HEK293T (cell line): ENCODE results near the gene CMTM7.

ENCODE experiments used
- CTCF ChIA-PET: fragments of 350-600 bp; formaldehyde crosslinking; extraction: SDS; loops from one replicate; lab custom pipeline; 2021; ENCODE audit warnings: antibody characterized with exemption, inconsistent platforms; lab: Yijun Ruan, JAX
- POLR2A ChIA-PET: fragments of 350-600 bp; formaldehyde crosslinking; extraction: SDS; loops from one replicate; lab custom pipeline; 2020; ENCODE audit warnings: antibody characterized with exemption, inconsistent platforms; lab: Yijun Ruan, JAX
- DNase-seq: peaks from one replicate; pipeline ENCODE4 v3.0.0; 2012; ENCODE audit warnings: mixed read lengths; ENCODE audit errors: extremely low spot score
- ARNT ChIP-seq: fragments of 450-650 bp; IDR thresholded peaks from 2 replicates; pipeline ENCODE4 v1.6.1; 2017; ENCODE audit warnings: mild to moderate bottlenecking
- BHLHE40 ChIP-seq: fragments of 450-650 bp; IDR thresholded peaks from 2 replicates; pipeline ENCODE4 v1.6.1; 2016; ENCODE audit warnings: mild to moderate bottlenecking, moderate library complexity, borderline replicate concordance
- CTBP1 ChIP-seq: fragments of 450-650 bp; IDR thresholded peaks from 2 replicates; pipeline ENCODE4 v1.6.1; 2016; ENCODE audit warnings: borderline replicate concordance
- ELF4 ChIP-seq: fragments of 450-650 bp; IDR thresholded peaks from 2 replicates; pipeline ENCODE4 v1.6.1; 2017; ENCODE audit warnings: antibody characterized with exemption
- FOXA1 ChIP-seq: fragments of 450-650 bp; IDR thresholded peaks from 2 replicates; pipeline ENCODE4 v1.6.1; 2016; ENCODE audit warnings: mild to moderate bottlenecking
- FOXK2 ChIP-seq: fragments of 450-650 bp; IDR thresholded peaks from 2 replicates; pipeline ENCODE4 v1.6.1; 2016; ENCODE audit warnings: mild to moderate bottlenecking
- FOXM1 ChIP-seq: fragments of 450-650 bp; IDR thresholded peaks from 2 replicates; pipeline ENCODE4 v1.6.1; 2017; ENCODE audit warnings: mild to moderate bottlenecking, borderline replicate concordance
- HDGF ChIP-seq: fragments of 450-650 bp; IDR thresholded peaks from 2 replicates; pipeline ENCODE4 v1.6.1; 2017; ENCODE audit warnings: antibody characterized with exemption, borderline replicate concordance
- L3MBTL2 ChIP-seq: fragments of 450-650 bp; conservative IDR thresholded peaks from 2 replicates; pipeline ENCODE4 v1.6.1; 2016; ENCODE audit warnings: mild to moderate bottlenecking
- LEF1 ChIP-seq: fragments of 450-650 bp; IDR thresholded peaks from 2 replicates; pipeline ENCODE4 v1.6.1; 2017; ENCODE audit warnings: mild to moderate bottlenecking, borderline replicate concordance
- NFRKB ChIP-seq: fragments of 450-650 bp; IDR thresholded peaks from 2 replicates; pipeline ENCODE4 v1.6.1; 2016; ENCODE audit warnings: mild to moderate bottlenecking, moderate library complexity
- PKNOX1 ChIP-seq: fragments of 450-650 bp; IDR thresholded peaks from 2 replicates; pipeline ENCODE4 v1.6.1; 2016
- SP1 ChIP-seq: fragments of 450-650 bp; IDR thresholded peaks from 2 replicates; pipeline ENCODE4 v1.6.1; 2017
- SUZ12 ChIP-seq: fragments of 450-650 bp; IDR thresholded peaks from 2 replicates; pipeline ENCODE4 v1.6.1; 2016; ENCODE audit warnings: mild to moderate bottlenecking
- TARDBP ChIP-seq: fragments of 450-650 bp; IDR thresholded peaks from 2 replicates; pipeline ENCODE4 v1.6.1; 2016
- ZNF384 ChIP-seq: fragments of 450-650 bp; IDR thresholded peaks from 2 replicates; pipeline ENCODE4 v1.6.1; 2016

The CMTM7 gene

GRCh38 chr3:32424581-32425250 is 33.1 kb downstream of the CMTM7 start:
- POLR2A ChIA-PET = no interaction called here
- TF ChIP-seq HDGF (no peak), CTBP1 (no peak), PKNOX1 (no peak), ZNF384 (no peak), ELF4 (no peak), L3MBTL2 (no peak), FOXM1 (no peak), LEF1 (no peak), ARNT (no peak), FOXA1 (no peak), SUZ12 (no peak), FOXK2 (no peak), TARDBP (no peak), BHLHE40 (no peak), NFRKB (no peak), SP1 (no peak)
- CTCF ChIA-PET = interaction anchor here (0.6 to 0.7 kb wide), 2 partner anchors 15 to 120 kb away, joined by 4 read pairs; no protein-coding TSS in a partner anchor
- no peak for DNase-seq

DNA sequence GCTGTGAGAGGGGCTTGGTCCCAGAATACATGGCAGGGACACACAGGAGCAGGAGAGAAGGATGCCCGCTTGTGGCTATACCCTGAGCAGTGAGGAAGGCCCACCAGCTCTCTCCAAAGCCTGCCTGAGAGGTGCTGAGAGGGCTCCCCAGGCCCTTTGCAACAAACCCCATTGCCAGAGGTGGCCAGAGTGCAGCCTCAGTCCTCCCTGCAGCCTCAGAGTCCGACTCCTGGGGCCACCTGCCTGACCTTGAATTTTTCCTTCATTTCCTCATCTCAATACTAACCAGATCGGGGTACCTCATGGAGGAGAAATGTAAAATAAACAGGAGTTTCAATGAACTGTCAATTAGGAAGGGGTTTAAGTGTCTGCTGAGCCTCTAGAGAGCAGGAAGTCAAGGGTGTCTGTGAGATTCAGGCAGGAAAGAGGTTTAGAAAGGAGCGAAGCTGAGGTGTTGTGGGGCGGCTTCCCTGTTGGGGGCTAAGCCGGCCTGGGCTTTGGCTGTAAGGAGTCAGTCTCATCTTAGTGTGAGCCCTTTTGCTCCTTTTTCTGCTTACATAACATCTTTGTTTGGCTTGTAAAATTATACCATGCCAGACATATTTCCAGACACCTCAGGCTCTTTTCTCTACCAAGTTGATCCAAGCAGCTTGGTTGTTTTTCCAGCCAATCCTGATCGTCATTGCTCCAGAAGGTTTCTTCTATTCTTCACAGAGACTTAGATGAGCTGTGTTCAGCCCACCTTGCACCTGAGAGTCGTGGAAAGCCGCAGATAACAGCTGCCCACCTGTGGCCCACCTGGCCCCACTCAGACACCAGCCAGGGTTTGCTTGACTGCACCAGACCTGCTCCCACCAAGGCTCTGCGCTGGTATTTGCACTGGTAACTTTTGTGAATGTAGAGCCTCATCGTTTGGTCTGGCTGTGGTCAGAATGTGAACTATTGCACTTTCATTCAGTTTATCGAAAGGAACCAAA is 36.7 kb downstream of the CMTM7 start:
- TF ChIP-seq FOXA1 = no peak
- no peak for DNase-seq
- ChIA-PET CTCF (no interaction called here), POLR2A (no interaction called here)

DNA sequence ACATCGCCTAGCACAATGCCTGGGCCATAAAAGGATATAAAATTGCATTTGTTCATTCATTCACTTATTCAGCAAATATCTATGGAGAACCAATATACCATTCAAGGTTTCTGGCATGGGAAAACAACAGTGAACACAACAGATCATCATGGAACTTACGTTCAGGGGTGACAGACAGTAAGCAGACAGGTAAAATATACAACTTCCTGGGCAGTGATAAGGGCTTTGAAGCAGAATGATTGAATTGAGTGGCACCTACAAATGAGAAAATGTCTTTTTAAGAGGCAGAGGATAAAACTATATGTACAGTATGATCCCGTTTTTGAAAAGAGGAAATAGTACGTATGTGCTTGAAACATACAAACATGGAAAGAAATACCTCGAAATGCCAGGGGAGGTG is 39.2 kb downstream of the CMTM7 start:
- CTCF ChIA-PET = no interaction called here

DNA sequence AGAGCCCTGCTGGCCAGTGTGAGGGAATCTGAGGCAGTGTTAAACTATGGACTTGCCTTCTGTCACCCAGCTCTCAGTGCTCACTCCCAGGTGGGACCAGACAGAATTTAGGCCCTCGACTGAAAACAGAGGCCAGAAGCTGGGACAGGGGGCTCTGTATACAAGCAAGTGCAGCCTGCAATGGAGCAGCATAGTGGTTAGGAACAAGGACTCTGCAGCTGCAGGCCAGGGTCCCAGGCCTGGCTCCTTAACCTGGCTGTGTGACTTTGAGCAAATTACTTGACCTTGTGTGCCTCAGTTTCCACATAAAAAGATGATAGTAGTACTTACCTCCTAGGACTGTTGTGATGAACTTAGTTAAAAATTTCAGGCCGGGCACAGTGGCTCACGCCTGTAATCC is 39.8 kb downstream of the CMTM7 start:
- no peak for TF ChIP-seq ELF4
- no peak for TF ChIP-seq FOXK2
- TF ChIP-seq FOXM1 = no peak
- TF ChIP-seq SP1 = no peak
- no peak for TF ChIP-seq BHLHE40
- TF ChIP-seq L3MBTL2 = no peak
- TF ChIP-seq ARNT = no peak
- TF ChIP-seq HDGF = no peak
- no peak for TF ChIP-seq SUZ12
- no peak for TF ChIP-seq LEF1
- ChIA-PET CTCF (no interaction called here), POLR2A (no interaction called here)
- DNase-seq = no peak

More for the DNA sequence above, 39.2 kb downstream of the CMTM7 start:
- TF ChIP-seq NFRKB (no peak), FOXA1 (no peak), HDGF (no peak)
- DNase-seq = no peak
- POLR2A ChIA-PET = no interaction called here

GRCh38 chr3:32432045-32432710 is 40.5 kb downstream of the CMTM7 start:
- ChIA-PET CTCF (interaction anchor here (1.5 kb wide), 1 partner anchor 36 kb away, joined by 3 read pairs; no protein-coding TSS in a partner anchor), POLR2A (no interaction called here)
- DNase-seq = no peak
- TF ChIP-seq ARNT = no peak
- no peak for TF ChIP-seq FOXA1
- no peak for TF ChIP-seq FOXM1
- no peak for TF ChIP-seq BHLHE40
- no peak for TF ChIP-seq PKNOX1
- no peak for TF ChIP-seq ELF4
- TF ChIP-seq TARDBP = no peak
- TF ChIP-seq HDGF = no peak
- TF ChIP-seq NFRKB = no peak
- TF ChIP-seq L3MBTL2 = no peak
- TF ChIP-seq LEF1 = no peak

DNA sequence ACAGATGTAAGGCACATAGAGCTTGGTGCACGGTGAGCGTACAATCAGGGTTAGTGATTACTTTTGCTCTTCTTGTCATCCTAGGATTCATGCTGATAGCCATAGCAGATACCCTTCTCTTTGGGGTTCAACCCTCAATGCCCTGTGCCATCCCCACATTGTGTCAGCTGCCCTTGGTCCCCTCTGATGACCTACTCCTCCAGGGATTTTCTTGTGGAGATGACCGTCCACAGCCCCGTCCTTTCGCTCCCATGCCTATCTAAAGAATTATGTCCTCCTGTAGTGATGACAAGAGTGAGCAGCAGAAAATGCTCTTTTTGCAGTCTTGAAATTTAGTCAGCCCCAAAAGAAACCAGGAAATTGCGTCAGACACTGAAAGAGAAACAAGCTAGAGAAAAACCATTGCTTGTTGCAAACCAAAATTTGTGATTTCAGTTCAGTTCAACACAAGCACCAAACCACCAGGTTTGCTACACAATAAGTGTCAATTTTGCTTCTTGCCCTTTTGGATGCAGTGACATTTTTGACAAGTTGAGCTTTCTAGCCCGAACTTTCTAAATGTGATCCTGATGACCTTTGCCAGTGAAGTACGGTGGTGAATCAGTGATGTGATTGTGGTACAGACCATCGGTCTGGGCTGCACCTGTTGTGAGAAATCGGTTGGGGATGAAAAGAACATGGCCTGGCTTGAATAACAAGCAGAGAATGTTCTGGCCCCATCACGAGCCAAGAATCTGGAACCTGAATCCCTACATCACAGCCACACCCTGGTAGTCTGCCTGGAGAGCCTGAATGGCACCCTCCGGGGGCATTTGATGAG is 41.3 kb downstream of the CMTM7 start:
- POLR2A ChIA-PET = no interaction called here
- DNase-seq = no peak
- TF ChIP-seq FOXA1 (no peak), SP1 (no peak), SUZ12 (no peak), ELF4 (no peak), FOXM1 (no peak), BHLHE40 (no peak), NFRKB (no peak), ARNT (no peak), LEF1 (no peak), HDGF (no peak), PKNOX1 (no peak), TARDBP (no peak), ZNF384 (no peak), FOXK2 (no peak), L3MBTL2 (no peak), CTBP1 (no peak)
- CTCF ChIA-PET = interaction anchor here (1.5 kb wide), 1 partner anchor 35 kb away, joined by 3 read pairs; no protein-coding TSS in a partner anchor
